Brain microvascular endothelial cell (primary cell): ENCODE measurements around the gene RASAL2.

Experiments
- DNase-seq: peaks from one replicate; pipeline ENCODE4 v3.0.0-alpha.2; 2020
- H3K27ac ChIP-seq: fragments of 250-450 bp; sonication (Bioruptor Pico); 2 replicates; pipeline ENCODE4 v1.5.1; 2020; ENCODE audit warnings: mild to moderate bottlenecking, moderate library complexity
- H3K27me3 ChIP-seq: fragments of 250-450 bp; sonication (Bioruptor Pico); replicated peaks from 2 replicates; pipeline ENCODE4 v1.5.1; 2020; ENCODE audit warnings: mild to moderate bottlenecking
- H3K36me3 ChIP-seq: fragments of 250-450 bp; sonication (Bioruptor Pico); replicated peaks from 2 replicates; pipeline ENCODE4 v1.5.1; 2020; ENCODE audit warnings: mild to moderate bottlenecking
- H3K4me3 ChIP-seq: 2 replicates; pipeline ENCODE4 v1.5.1; 2011; ENCODE audit warnings: low read depth, mild to moderate bottlenecking, control low read depth, low read length, moderate library complexity
- in situ Hi-C: cut with HindIII; loops from 2 replicates; pipeline ENCODE4 v1.10.0; 2017; ENCODE audit warnings: low sequenced_read_pairs, low pct_ligation_motif_present
- TF ChIP-seq, protein P1 (sequence below): IDR thresholded peaks from 2 replicates; pipeline ENCODE4 v1.5.1; 2011; ENCODE audit warnings: low read depth, mild to moderate bottlenecking, moderate library complexity, low read length, control low read depth, inconsistent platforms; ENCODE audit errors: missing control alignments

The RASAL2 gene

GRCh38 chr1:178504286-178504685 lies 410.4 kb downstream of the RASAL2 start:
- H3K36me3 ChIP-seq: no peaks in the 10 kb centered on the region
- TF ChIP-seq, protein P1, sequence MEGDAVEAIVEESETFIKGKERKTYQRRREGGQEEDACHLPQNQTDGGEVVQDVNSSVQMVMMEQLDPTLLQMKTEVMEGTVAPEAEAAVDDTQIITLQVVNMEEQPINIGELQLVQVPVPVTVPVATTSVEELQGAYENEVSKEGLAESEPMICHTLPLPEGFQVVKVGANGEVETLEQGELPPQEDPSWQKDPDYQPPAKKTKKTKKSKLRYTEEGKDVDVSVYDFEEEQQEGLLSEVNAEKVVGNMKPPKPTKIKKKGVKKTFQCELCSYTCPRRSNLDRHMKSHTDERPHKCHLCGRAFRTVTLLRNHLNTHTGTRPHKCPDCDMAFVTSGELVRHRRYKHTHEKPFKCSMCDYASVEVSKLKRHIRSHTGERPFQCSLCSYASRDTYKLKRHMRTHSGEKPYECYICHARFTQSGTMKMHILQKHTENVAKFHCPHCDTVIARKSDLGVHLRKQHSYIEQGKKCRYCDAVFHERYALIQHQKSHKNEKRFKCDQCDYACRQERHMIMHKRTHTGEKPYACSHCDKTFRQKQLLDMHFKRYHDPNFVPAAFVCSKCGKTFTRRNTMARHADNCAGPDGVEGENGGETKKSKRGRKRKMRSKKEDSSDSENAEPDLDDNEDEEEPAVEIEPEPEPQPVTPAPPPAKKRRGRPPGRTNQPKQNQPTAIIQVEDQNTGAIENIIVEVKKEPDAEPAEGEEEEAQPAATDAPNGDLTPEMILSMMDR: no peak
- H3K4me3 ChIP-seq: no peak overlapping the region
- H3K27ac ChIP-seq: no peak overlapping the region
- no peak for DNase-seq
- in situ Hi-C loops: no loop called here
- no peaks in the 10 kb centered on the region for H3K27me3 ChIP-seq

- H3K27ac ChIP-seq: no peak overlapping the region
- DNase-seq: no peak
- TF ChIP-seq, protein P1: no peak
- no peaks in the 10 kb centered on the region for H3K36me3 ChIP-seq
- no peaks in the 10 kb centered on the region for H3K27me3 ChIP-seq
- in situ Hi-C loops: no loop called here
- H3K4me3 ChIP-seq: no peak overlapping the region
Measured at GRCh38 chr1:178506177-178506576, 412.3 kb downstream of the RASAL2 start.

DNA sequence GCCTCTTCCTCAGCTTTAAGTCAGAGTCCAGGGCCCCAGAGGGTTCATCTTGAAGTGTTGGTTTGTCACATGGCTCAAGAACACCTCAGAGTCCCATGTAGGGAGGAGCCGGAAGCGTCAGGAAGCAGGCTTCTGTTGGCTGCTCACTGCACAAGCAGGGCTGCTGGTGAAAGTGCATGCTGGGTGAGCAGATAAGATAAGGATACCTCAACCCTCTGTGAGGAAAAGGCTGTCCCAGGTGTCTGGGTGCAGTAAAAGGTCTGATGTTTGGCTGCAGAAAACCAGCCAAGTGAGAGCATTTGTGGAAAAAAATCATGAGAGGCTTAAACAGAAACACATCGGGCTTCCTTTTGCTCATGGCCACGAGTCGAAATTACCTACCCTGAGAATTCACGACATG lies 412.8 kb downstream of the RASAL2 start:
- TF ChIP-seq, protein P1: no peak
- Histone ChIP-seq H3K27ac (no peak overlapping the region), H3K4me3 (no peak overlapping the region), H3K27me3 (no peaks in the 10 kb centered on the region), H3K36me3 (no peaks in the 10 kb centered on the region)
- DNase-seq: no peak
- in situ Hi-C loops: no loop called here

GRCh38 chr1:178509414-178510007 lies 415.6 kb downstream of the RASAL2 start:
- Histone ChIP-seq H3K27me3 (no peaks in the 10 kb centered on the region), H3K36me3 (no peaks in the 10 kb centered on the region), H3K27ac (no peak overlapping the region), H3K4me3 (no peak overlapping the region)
- TF ChIP-seq, protein P1: no peak
- in situ Hi-C loops: no loop called here
- no peak for DNase-seq

DNA sequence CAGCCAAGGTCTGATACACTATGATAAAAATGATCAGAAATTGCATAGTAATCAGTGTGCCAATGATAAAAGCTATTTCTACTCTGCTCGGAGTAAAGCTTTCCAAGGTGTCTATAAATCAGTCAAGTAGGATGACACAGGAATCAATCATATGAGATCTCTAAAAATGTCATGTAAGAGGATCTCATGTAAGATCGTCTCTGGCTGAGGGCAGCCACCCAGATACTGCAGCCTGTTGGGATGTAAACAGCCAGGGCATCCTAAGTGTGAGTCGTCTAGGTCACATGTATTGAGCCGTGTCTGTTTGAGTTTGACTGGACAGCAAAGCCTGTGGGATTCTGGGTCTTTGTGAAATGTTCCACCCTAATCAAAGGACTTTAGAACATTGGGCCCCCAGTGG lies 416.3 kb downstream of the RASAL2 start:
- no peaks in the 10 kb centered on the region for H3K27me3 ChIP-seq
- H3K27ac ChIP-seq: no peak overlapping the region
- no peak overlapping the region for H3K4me3 ChIP-seq
- TF ChIP-seq, protein P1: no peak
- no peak for DNase-seq
- H3K36me3 ChIP-seq: no peaks in the 10 kb centered on the region
- in situ Hi-C loops: no loop called here

GRCh38 chr1:178512566-178513277 lies 418.8 kb downstream of the RASAL2 start, which contains the start of gene TEX35:
Gene TEX35 (plus strand): TSS chr1:178513109. CDS start chr1:178513189, 80 bp downstream.
- Histone ChIP-seq H3K27ac (no peak within 1 kb of the TSS), H3K4me3 (no peak within 1 kb of the TSS), H3K27me3 (no peaks in the 10 kb centered on the region), H3K36me3 (no peaks in the 10 kb centered on the region)
- TF ChIP-seq, protein P1: no peak
- in situ Hi-C loops: no loop called here
- DNase-seq: no peak
